GM12875 (cell line): Measurements from ENCODE around the gene KIF3A.

Source experiments
- H3K4me3 ChIP-seq: one replicate; pipeline ENCODE4 v1.5.1; 2011; ENCODE audit warnings: low read depth, low read length, control low read depth
- CTCF ChIP-seq: IDR thresholded peaks from 2 replicates; pipeline ENCODE4 v1.5.1; 2011; ENCODE audit warnings: low read depth, mild to moderate bottlenecking, control low read depth, inconsistent platforms, low read length, moderate library complexity, borderline replicate concordance; ENCODE audit not compliant: insufficient read depth

Gene KIF3A

DNA sequence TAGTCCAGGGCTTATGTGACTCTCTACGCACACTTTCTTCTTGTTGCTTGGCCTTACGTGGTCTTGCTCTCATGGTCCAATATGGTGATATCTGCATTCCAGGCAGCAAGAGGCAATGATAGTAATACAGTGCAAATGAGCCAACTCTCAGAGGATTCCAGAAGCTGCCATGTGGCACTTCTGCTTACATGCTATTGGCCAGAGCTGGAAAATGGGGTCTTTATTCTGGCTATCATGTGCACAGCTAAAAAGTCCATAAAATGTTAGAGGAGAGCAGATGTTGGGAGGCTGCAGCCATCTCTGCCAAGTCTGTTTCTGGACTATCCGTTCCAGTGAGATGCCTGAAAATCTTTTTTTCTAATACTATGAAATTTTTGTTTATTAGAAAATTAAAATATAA lies 42.6 kb upstream of the KIF3A start:
- H3K4me3 ChIP-seq = no peak overlapping the region
- no peak for TF ChIP-seq CTCF

GRCh38 chr5:132778856-132779255 lies 41.5 kb upstream of the KIF3A start:
- TF ChIP-seq CTCF = no peak
- H3K4me3 ChIP-seq = no peak overlapping the region

DNA sequence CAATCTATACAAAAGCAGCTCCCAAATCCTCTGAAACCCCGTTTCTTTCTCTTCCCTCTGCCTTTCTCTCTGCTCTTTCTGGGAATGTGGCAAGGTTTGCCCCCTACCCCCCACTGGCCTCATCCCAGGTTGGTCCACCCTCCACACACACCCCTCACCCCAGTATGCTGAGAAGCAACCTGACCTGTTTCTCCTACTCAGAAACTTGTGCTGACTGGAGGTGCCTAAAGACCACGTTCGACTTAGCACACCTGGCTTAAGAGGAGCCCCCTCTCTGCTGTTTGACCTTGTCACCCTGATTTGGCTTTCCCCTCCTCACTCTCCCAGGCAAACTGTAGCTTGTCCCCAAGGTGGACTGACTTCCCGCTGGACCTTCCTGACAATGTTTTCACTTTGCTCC lies 40.8 kb upstream of the KIF3A start:
- no peak for TF ChIP-seq CTCF
- no peak overlapping the region for H3K4me3 ChIP-seq

- TF ChIP-seq CTCF = no peak
- H3K4me3 ChIP-seq = peak within 1 kb of the TSS; percentile 65
Observed at GRCh38 chr5:132777209-132778069, 40.1 kb upstream of the KIF3A start, which contains the start of gene SEPTIN8. SEPTIN8 (minus strand) TSS chr5:132777239; CDS start chr5:132777137, 102 bp downstream.

- peak overlapping the region; percentile 65 for H3K4me3 ChIP-seq
- TF ChIP-seq CTCF = no peak
Observed at GRCh38 chr5:132776938-132777208, 39.5 kb upstream of the KIF3A start.

- TF ChIP-seq CTCF = no peak
- H3K4me3 ChIP-seq = peak overlapping the region; percentile 65
Observed at GRCh38 chr5:132776131-132776937, 39.0 kb upstream of the KIF3A start.
